HG03521 (cell line): ENCODE measurements around the gene IFI27L2.
"Not testable (repeated sequence)": the region's sequence is repeated elsewhere in the genome, so short reads cannot be mapped to it uniquely, and the experiment has no call there.

Experiments used
- ATAC-seq: cut with Tn5 transposase; IDR thresholded peaks from one replicate; pipeline ENCODE4 v1.9.1; 2021; ENCODE audit warnings: mild to moderate bottlenecking, moderate library complexity; ENCODE audit not compliant: unreplicated experiment

The IFI27L2 gene, protein sequence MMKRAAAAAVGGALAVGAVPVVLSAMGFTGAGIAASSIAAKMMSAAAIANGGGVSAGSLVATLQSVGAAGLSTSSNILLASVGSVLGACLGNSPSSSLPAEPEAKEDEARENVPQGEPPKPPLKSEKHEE

DNA sequence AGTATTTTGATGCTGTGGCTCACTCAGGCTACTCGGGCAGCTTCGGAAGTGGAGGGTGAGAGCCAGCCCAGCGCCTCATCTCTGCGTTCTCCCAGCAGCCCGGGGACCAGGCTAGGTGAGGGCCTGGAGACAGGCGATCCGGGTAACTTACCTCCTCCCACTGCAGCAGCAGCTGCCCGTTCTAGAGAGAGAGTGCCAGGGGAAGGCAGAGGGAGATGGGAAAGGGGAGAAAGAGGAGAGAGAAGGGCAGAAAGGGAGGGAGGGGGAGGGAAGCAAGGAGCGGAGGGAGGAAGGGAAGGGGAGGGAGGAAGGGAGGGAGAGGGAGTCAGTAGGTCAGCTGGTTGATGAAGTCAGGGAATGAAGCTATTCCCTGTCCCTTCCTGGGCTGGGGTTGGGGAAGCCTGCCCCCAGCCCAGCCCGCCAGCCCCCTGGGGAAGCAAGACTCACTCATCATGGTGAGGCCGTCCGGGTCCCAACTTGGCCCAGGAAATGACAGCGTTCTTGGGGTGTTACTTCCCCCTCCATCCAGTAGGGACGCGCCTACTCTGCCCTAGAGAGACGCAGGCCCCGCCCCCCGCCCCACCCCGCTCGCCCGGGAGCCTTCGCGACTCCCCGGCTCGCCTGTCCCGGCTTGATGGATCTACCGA is at the start of gene IFI27L2:
TSS of gene IFI27L2 (minus strand) at position 494 of the 647 bp plus-strand sequence. CDS start at position 454, 40 bp downstream.
- peak; percentile 95 for ATAC-seq

DNA sequence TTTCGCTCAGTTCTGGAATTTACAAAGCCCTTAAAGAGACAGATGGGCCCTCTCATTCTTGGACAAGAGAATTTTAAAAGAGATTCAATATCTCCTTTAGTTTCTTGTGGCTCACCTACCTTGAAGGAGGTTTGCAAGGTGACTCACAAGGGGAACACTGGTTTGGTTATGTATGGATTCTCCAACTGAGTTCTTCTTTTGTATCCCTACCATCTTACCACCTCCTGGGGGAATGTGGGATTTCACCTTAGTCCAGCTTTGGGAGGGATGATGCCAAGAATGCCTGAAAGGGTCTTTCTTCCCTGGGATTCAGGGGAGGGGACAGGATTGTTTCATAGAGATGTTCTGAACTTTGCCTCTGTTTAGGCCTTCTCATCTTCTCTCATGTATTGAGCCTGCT is 48.4 kb upstream of the IFI27L2 start:
- no peak for ATAC-seq

DNA sequence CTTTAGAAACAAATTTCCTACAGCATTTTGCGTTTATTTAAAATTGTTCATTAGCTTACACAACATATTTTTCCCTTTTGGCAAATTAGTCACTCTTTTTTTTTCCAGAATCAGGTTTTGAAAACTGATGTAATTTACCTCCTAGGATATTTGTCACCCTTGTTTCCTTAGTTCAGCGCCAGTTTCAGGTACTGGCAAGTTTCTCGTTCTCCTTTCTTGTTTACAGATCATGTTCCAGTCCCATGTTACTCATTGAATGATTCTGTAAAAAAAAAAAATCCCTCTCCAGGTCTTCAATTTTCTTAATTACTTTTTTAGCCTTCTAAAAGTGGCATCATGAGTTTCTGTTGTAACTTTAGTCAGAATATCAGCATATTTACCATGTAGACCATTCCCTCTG is 47.4 kb upstream of the IFI27L2 start:
- no peak for ATAC-seq

DNA sequence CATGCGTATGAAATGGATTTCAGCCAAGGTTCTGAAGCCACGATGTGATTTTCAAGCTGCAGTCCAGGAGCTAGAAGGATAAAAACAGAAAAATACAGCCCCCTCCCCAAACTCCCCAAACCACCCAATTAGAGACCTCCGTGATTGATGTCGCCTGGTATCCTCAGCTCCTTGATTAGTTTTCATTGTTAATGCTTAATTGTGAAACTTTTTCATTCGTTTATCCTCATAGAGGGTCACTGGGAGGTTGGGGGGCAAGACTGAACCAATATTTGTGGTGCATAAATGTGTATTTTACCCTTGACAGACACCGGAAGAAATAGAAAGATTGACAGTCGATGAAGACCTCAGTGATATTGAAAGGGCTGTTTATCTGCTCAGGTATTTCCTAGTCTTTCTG is 46.3 kb upstream of the IFI27L2 start:
- no peak for ATAC-seq

DNA sequence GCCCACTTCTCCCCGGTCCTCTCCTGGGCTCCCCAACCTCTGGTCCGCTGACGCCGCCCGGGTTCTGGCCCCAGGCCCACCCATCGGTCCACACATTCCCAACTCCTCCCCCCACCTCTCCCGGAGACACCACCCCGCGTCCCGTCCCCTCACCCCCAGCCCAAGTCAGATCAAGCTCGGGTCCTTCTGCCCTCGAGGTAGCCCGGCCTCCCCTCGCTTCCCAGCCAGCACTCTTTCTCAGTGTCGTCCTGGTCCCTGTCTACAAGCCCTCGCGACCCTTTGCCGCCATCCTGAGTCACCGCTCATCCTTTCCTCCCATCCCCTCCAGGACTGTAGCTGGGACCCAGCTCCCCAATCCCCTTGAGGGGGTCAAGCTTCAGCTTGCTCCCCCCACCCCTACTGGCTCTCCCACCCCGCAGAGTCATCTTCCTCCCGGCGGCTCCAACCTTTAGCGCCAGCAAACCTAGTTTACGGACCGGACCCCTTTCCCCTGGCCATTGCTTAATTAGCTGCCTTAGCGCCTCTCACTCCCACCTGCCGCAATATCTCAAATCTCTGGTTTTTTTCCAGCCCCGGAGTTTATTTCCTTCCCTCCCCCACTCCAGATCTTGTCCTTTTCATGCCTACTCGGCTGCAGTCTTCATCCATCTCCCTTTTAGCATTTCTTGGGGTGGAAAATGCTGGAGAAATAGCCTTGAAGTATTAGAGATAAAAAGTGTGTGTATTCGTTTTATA is 45.8 kb upstream of the IFI27L2 start:
- ATAC-seq = no peak

DNA sequence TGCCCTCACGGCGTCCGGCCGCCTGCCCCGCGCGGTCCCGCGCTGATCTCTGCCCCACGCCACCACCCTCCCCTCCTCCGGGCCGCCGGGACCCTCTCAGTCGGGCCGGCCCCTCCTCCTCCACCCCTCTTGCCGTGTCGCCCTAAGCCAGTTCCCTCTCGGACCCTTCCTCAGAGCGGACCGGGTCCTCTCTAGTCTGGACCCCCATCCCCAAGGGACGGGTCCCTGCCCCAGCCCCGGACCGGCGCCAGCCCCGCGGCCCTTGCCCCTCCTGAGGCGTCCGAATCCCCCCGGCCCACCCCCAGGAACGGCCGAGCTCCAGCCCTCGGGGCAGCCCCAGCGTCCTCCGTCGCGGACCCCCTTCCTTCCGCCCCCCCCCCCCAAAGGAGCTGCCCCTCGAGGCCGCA is 45.2 kb upstream of the IFI27L2 start:
- peak; percentile 21 for ATAC-seq

DNA sequence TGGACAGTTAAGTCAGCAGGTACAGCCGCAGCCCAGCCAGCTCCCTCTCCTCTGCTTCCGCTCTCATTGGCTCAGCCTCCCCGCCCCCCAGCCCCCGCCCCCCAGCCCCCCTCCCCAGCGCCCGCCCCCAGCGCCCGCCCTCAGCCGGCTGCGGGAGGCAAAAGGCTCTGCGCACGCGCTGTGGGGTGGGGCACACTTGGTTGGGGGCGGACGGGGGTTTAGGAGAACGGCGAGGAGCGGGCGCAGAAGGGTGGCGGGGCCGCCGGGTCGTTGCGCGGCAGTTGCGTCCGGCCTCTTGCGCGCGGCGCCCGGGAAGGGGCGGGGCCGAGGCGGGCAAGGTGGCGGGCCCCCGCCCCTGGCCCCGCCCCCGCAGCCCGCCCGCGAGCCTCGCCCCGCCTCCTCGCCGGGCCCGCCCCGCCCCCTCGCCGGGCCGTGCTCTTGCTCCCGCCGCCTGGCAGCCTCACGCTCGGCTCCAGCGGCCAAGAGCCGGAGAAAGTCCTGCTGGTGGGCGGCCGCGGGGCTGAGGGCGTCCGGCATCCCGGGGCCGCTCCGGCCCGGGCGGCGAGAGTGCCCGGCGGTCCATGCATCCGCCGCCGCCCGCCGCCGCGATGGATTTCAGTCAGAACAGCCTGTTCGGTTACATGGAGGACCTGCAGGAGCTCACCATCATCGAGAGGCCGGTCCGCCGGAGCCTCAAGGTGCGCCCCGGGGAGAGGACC is 44.6 kb upstream of the IFI27L2 start, which contains the start of gene PPP4R4:
TSS of gene PPP4R4 (plus strand) at position 438 of the 719 bp plus-strand sequence. CDS start at position 582, 144 bp downstream.
- ATAC-seq = peak; percentile 66

DNA sequence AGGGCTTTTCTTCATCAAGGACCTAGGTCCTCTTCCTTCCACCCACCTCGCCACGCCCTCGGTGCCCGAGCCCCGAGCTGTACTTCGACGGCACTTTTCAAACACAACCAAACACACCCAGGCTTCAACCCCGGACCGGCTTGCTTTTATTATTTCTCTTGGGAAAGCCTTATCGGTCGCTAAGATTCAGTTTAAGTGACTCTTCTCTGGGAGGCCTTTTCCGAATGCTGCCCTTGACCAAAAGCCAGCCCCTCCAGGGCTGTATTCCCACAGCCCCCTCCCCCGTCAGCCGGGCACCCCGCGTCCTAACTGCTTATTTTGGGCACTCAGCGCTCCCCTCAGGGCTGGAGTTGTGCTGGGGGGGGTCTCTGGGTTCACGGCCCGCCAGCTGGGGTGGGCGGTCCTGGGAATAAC is 44.1 kb upstream of the IFI27L2 start:
- ATAC-seq = no peak

DNA sequence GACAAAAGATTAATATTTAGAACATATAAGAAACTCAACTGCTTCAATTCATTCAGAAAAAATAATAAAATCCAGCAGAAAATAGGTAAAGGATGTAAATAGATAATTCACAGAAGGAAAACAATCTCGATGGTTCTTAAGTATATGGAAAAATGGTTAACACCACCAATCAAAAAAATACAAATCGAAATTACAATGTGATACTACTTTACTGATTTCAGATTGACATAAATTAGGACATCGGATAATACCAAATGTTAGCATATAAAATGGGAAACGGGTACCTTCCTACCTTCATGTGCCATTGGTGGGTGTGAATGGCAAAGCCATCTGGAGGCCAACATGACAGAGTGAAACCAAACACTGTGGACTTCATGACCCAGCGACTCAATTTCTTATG is 43.1 kb upstream of the IFI27L2 start:
- ATAC-seq = no peak

DNA sequence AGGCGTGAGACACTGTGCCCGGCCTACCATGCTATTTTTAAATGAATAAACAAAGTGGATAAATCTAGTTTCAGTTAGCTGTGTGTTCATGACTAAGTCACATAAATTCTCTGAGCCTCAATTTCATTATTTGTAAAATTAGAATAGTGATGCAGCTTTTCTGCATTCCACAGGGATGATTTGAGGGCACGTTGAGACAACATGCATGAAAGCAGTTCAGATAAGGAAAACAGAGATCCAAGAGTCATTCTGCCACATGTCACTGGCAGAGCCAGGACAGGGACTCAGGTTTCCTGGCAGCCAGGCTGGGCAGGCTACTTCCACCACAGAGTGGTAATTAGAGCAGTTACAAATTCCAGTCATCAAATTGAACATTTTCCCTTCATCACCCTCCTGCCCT is 41.8 kb upstream of the IFI27L2 start:
- ATAC-seq = no peak

DNA sequence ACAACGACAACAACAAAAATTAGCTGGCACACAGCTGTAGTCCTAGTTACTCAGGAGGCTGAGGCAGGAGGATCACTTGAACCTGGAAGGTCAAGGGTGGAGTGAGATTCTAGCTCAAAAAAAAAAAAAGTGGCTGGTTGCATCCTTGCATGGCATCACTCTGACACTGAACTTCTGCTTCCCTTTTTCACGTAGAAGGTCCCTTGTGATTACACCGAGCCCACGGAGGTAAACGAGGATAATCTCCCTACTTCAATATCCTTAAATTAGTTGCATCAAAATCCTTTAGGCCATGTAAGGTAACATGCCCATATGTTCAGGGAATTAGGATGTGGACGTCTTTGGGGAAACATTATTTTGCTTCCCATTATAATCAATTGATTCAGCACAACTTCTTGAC is 40.7 kb upstream of the IFI27L2 start:
- no peak for ATAC-seq

DNA sequence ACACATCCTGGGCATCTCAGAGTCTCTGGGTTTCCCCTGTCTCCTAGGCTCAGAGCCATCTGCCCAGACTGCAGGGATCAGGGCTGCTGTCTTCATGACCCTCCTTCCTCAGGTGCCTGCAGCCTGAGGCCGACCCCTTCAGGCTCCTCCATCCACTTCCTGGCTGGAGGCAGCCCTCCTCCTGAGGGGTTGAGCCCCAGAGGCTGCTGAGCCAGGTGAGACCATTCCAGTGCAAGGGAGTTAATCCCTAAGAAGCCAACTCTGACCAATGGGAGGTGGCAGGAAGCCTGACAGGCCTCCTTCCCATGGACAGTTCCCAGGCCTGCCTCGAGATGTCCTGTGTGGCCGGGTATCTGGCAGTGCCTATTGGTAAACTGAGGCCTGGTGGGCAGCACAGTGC is 36.3 kb upstream of the IFI27L2 start:
- no peak for ATAC-seq

DNA sequence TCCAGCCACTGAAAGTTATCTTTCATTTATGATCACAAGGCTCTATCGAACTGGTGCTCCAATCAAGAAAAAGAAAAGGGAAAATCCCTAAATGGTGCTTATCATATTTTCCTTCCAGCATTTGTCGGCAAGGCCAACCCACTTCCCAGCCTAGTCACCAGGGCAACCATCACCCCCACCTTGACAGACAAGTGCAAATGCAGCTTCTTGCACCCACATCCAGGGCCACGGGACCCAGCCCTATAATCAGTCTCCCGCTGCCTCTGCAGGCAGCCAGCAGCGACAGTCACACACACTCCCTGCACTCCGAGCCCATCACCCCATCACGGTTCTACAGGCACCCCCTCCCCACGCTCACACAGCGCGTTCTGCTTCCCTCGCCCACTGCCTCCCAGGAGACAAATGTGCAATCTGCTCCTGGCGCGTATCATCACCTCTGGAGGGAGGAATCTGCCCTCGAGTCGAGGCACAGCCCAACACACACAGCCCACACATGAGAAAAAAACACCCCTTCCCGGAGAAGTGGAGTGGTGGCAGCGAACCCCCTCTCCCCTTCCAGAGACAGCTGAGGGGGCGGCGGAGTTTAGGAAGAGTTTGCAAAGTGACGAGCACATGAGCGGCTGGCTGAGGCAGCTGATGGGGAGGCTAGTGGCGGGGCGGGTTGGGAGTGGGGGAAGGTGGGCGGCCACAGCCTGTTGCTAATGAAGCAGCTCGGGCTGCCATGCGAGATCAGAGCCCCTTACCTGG is 35.5 kb upstream of the IFI27L2 start:
- ATAC-seq = no peak

DNA sequence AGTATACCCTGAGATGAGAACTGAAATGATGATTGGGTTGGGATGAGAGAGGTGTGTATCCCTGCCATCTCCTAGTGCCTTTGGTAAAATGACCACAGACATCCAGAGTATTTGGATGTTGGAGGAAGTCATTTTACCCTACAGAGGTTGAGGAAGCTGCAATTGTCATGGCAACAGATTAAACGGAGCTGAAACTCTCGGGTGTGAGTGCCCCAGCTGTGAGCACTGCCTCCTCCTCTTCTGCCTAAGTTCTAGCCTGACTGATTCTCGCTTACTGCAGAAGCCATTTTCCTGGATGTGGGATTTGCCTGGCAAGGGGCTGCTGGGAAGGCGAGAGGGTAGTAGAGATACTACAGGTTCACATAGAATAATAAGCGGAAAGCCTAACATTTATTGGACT is 34.4 kb upstream of the IFI27L2 start:
- ATAC-seq = no peak

DNA sequence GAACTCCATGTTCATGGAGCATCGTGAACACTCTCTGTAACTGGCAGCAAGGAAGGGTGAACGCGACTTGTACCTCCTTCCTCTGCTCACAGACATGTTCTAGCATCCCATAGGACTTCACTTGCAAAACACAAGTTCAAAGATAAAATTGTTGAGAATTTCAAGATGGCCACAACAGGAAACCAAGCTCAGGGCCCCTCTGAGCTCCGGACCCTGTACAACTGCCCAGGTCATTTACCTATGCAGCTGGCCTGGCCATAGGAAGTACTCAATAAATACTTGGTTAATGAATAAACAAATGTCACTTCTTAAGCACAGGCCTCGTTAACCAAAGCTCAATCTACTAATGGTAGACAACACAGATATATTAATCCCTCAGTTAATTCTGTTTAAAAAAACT is 33.1 kb upstream of the IFI27L2 start:
- ATAC-seq = no peak

DNA sequence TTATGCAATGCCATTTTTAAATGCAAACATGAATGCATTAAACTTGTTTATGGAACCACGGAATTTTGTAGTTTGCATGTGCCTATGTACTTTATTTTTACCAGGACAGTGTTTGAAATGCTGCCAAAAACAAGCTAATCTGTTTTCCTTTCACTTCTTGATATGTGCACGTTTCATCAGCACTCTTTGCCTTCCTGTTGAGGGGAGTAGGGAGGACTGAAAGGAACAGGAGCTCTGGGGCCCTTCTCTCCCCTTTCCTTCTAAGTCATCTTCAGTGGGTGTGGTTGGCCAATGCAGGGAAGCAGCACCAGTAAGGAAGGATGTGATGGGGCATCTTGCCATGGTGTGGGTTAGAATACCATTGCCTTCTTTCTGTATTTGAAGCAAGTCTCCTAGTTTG is 32.6 kb upstream of the IFI27L2 start:
- no peak for ATAC-seq

DNA sequence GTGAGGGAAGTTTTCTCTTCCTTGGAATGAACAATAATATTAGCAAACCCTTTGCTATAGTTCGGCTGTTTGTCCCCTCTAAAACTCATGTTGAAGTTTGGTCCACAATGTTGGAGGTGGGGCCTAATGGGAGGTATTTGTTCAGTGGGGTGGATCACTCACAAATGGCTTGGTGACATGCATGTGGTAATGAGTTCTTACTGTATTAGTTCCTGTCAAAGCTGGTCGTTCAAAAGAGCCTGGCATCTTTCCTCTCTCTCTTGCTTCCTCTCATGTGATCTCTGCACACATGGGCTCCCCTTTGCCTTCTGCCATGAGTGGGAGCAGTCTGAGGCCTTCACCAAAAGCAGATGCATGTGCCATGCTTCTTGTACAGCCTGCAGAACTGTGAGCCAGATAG is 31.7 kb upstream of the IFI27L2 start:
- ATAC-seq = no peak

DNA sequence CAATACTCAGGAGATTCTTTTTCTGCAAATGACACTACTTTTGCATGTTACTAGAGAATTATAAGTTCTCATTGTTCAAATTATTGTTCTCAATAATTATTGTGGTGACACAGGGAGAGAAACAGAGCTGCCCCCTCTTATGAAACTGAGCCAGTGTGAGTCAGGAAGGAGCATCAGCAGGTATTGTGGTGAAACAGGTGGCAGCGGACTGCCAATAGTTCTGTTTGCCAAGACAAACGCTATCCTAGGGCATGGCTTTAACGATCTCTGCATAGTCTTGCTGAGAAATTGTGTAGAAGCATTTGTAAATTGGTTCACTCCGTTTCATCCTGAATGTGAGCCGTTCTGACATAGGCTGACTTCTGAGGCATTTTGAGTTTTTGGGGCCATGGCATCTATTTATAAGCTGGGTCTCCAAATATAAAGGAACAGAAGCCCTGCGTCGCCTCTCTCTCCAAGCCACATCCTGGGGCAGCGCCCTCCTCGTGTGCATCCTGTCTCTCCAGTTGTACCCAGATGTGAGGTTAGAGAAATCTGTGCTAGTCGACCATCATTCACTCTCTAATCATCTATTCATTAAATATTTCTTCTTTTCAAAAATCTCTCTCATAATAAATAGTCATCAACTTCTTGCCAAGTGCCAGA is 29.0 kb upstream of the IFI27L2 start:
- no peak for ATAC-seq

DNA sequence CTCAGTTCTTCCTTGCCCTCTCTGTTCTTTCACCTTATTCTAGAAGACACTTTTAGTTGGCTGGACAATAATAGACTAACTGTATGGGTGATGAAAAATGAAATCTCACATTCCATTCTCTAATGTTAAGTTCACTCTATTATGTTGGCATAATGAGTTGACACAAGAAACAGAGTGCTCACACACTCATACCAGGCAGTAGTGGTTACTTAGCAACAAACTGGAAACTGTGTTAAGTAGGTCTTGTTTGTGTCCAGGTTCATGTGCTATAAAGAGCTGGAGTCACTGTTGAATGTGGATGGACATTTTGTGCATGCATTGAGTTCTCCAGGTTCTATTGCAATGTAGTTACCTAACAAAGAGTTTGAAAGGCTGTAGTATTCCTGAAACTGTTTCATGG is 27.8 kb upstream of the IFI27L2 start:
- ATAC-seq = no peak

DNA sequence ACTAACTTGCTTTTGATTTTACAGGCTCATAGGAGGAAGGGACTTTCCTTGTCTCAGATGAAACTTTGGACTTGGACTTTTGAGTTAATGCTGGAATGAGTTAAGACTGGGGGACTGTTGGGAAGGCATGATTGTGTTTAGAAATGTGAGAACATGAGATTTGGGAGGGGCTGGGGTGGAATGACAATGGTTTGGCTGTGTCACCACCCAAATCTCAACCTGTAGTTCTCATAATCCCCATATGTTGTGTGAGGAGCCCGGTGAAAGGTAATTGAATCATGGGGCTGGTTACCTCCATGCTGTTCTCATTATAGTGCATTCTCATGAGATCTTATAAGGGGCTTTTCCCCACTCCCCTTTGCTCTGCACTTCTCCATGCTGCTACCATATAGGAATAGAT is 26.7 kb upstream of the IFI27L2 start:
- not testable (repeated sequence) for ATAC-seq
